Measurements from ENCODE around the gene FBXO4.

Gene FBXO4

GRCh38 chr5:41918105-41918504 is 7.0 kb upstream of the FBXO4 start (continued):
- TF ChIP-seq, protein P1, sequence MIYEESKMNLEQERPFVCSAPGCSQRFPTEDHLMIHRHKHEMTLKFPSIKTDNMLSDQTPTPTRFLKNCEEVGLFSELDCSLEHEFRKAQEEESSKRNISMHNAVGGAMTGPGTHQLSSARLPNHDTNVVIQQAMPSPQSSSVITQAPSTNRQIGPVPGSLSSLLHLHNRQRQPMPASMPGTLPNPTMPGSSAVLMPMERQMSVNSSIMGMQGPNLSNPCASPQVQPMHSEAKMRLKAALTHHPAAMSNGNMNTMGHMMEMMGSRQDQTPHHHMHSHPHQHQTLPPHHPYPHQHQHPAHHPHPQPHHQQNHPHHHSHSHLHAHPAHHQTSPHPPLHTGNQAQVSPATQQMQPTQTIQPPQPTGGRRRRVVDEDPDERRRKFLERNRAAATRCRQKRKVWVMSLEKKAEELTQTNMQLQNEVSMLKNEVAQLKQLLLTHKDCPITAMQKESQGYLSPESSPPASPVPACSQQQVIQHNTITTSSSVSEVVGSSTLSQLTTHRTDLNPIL (CRISPR knock-in tag; IDR thresholded peaks at IDR 0.05; ENCODE audit: low read depth): no peak
- TF ChIP-seq CSRNP3 (CRISPR knock-in tag; IDR thresholded peaks at IDR 0.05): no peak
- no peak for TF ChIP-seq ZNF70 (CRISPR knock-in tag; IDR thresholded peaks at IDR 0.05)

GRCh38 chr5:41921166-41921565 is 3.9 kb upstream of the FBXO4 start:
- TF ChIP-seq ZNF70 (CRISPR knock-in tag; IDR thresholded peaks at IDR 0.05): no peak
- no peak for TF ChIP-seq ISL1 (CRISPR knock-in tag; IDR thresholded peaks at IDR 0.05)
- TF ChIP-seq ZFP30 (CRISPR knock-in tag; IDR thresholded peaks at IDR 0.05): no peak
- no peak for TF ChIP-seq ARNTL (CRISPR knock-in tag; IDR thresholded peaks at IDR 0.05; ENCODE audit: borderline replicate concordance, low read depth)
- no peak for TF ChIP-seq BACH2 (CRISPR knock-in tag; IDR thresholded peaks at IDR 0.05; ENCODE audit: borderline replicate concordance)
- no peak for TF ChIP-seq ZNF565 (CRISPR knock-in tag; conservative IDR thresholded peaks at IDR 0.05; ENCODE audit: low read depth)
- no peak for TF ChIP-seq RARB (CRISPR knock-in tag; IDR thresholded peaks at IDR 0.05)
- TF ChIP-seq CSRNP3 (CRISPR knock-in tag; IDR thresholded peaks at IDR 0.05): no peak
- TF ChIP-seq POU6F1 (CRISPR knock-in tag; IDR thresholded peaks at IDR 0.05; ENCODE audit: borderline replicate concordance, low read depth): no peak
- no peak for TF ChIP-seq CSDC2 (CRISPR knock-in tag; IDR thresholded peaks at IDR 0.05)
- TF ChIP-seq ZC3H10 (CRISPR knock-in tag; IDR thresholded peaks at IDR 0.05): no peak
- no peak for TF ChIP-seq GLIS3 (CRISPR knock-in tag; IDR thresholded peaks at IDR 0.05)
- no peak for TF ChIP-seq PPARA (CRISPR knock-in tag; IDR thresholded peaks at IDR 0.05; ENCODE audit: borderline replicate concordance)
- ATAC-seq: no peak

- ATAC-seq: no peak
- TF ChIP-seq ZFP30 (CRISPR knock-in tag; IDR thresholded peaks at IDR 0.05) (no peak), PPARA (CRISPR knock-in tag; IDR thresholded peaks at IDR 0.05; ENCODE audit: borderline replicate concordance) (no peak), ZFP3 (CRISPR knock-in tag; IDR thresholded peaks at IDR 0.05) (no peak), ISL1 (CRISPR knock-in tag; IDR thresholded peaks at IDR 0.05) (no peak), SNAI2 (CRISPR knock-in tag; IDR thresholded peaks at IDR 0.05) (no peak)
These were observed 3.2 kb upstream of the FBXO4 start for GRCh38 chr5:41921874-41922273.

DNA sequence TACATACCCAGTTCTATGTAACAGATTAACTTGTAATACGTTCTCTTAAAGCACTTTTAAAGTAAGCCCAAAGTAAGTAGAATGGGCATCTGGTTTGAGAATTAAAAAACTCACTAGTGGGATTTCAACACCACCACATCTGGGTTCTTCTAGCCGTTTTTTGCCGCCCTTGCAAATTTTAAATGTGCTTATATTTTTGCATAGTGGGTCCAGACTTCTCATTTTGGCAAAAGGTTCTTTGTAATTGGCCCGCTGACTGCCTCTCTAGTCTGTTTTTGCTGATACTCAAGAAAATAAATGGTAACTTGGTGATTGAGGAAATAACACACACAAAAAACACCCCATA is 582 bp upstream of the FBXO4 start:
- no peak for ATAC-seq

More for the DNA sequence above, 582 bp upstream of the FBXO4 start:
- TF ChIP-seq POU6F1 (CRISPR knock-in tag; IDR thresholded peaks at IDR 0.05; ENCODE audit: borderline replicate concordance, low read depth) (no peak), ZFP3 (CRISPR knock-in tag; IDR thresholded peaks at IDR 0.05) (no peak), ESRRG (CRISPR knock-in tag; IDR thresholded peaks at IDR 0.05) (no peak), ZC3H10 (CRISPR knock-in tag; IDR thresholded peaks at IDR 0.05) (no peak), CSDC2 (CRISPR knock-in tag; IDR thresholded peaks at IDR 0.05) (no peak), GLIS3 (CRISPR knock-in tag; IDR thresholded peaks at IDR 0.05) (no peak), CSRNP3 (CRISPR knock-in tag; IDR thresholded peaks at IDR 0.05) (no peak), ZFP30 (CRISPR knock-in tag; IDR thresholded peaks at IDR 0.05) (no peak), SNAI2 (CRISPR knock-in tag; IDR thresholded peaks at IDR 0.05) (no peak), ARNTL (CRISPR knock-in tag; IDR thresholded peaks at IDR 0.05; ENCODE audit: borderline replicate concordance, low read depth) (no peak), BACH2 (CRISPR knock-in tag; IDR thresholded peaks at IDR 0.05; ENCODE audit: borderline replicate concordance) (no peak), TOX (CRISPR knock-in tag; IDR thresholded peaks at IDR 0.05; ENCODE audit: borderline replicate concordance) (no peak), ZNF8 (CRISPR knock-in tag; IDR thresholded peaks at IDR 0.05) (no peak), ISL1 (CRISPR knock-in tag; IDR thresholded peaks at IDR 0.05) (no peak)
- TF ChIP-seq, protein P2, sequence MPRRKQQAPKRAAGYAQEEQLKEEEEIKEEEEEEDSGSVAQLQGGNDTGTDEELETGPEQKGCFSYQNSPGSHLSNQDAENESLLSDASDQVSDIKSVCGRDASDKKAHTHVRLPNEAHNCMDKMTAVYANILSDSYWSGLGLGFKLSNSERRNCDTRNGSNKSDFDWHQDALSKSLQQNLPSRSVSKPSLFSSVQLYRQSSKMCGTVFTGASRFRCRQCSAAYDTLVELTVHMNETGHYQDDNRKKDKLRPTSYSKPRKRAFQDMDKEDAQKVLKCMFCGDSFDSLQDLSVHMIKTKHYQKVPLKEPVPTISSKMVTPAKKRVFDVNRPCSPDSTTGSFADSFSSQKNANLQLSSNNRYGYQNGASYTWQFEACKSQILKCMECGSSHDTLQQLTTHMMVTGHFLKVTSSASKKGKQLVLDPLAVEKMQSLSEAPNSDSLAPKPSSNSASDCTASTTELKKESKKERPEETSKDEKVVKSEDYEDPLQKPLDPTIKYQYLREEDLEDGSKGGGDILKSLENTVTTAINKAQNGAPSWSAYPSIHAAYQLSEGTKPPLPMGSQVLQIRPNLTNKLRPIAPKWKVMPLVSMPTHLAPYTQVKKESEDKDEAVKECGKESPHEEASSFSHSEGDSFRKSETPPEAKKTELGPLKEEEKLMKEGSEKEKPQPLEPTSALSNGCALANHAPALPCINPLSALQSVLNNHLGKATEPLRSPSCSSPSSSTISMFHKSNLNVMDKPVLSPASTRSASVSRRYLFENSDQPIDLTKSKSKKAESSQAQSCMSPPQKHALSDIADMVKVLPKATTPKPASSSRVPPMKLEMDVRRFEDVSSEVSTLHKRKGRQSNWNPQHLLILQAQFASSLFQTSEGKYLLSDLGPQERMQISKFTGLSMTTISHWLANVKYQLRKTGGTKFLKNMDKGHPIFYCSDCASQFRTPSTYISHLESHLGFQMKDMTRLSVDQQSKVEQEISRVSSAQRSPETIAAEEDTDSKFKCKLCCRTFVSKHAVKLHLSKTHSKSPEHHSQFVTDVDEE (CRISPR knock-in tag; IDR thresholded peaks at IDR 0.05): no peak
